Measurements from ENCODE around the gene RACGAP1.

Gene RACGAP1

GRCh38 chr12:49942512-49942893 is 82.8 kb downstream of the RACGAP1 start:
- no peaks in the 10 kb centered on the region for H3K36me3 ChIP-seq (ENCODE audit: control insufficient read depth, insufficient read depth, low read length)
- no peak overlapping the region for H3K27ac ChIP-seq (ENCODE audit: low read depth, low read length)

GRCh38 chr12:49941556-49942511 is 83.5 kb downstream of the RACGAP1 start:
- H3K9ac ChIP-seq (ENCODE audit: low read length), result no peak overlapping the region
- H3K27me3 ChIP-seq (ENCODE audit: control insufficient read depth, insufficient read depth, low read length), result no peaks in the 10 kb centered on the region
- H3K4me1 ChIP-seq (ENCODE audit: control insufficient read depth, insufficient read depth, low read length), result peaks cover 2% of the 10 kb centered on the region
- no peak overlapping the region for H3K27ac ChIP-seq (ENCODE audit: low read depth, low read length)
- no peak overlapping the region for H3K4me3 ChIP-seq (ENCODE audit: low read length)
- no peaks in the 10 kb centered on the region for H3K36me3 ChIP-seq (ENCODE audit: control insufficient read depth, insufficient read depth, low read length)

More at GRCh38 chr12:49942512-49942893, 82.8 kb downstream of the RACGAP1 start:
- Histone ChIP-seq H3K4me1 (ENCODE audit: control insufficient read depth, insufficient read depth, low read length) (peaks cover 2% of the 10 kb centered on the region), H3K4me3 (ENCODE audit: low read length) (no peak overlapping the region), H3K27me3 (ENCODE audit: control insufficient read depth, insufficient read depth, low read length) (no peaks in the 10 kb centered on the region), H3K9ac (ENCODE audit: low read length) (no peak overlapping the region)

GRCh38 chr12:49939707-49940106 is 85.6 kb downstream of the RACGAP1 start:
- Histone ChIP-seq H3K36me3 (ENCODE audit: control insufficient read depth, insufficient read depth, low read length) (no peaks in the 10 kb centered on the region), H3K27me3 (ENCODE audit: control insufficient read depth, insufficient read depth, low read length) (no peaks in the 10 kb centered on the region), H3K27ac (ENCODE audit: low read depth, low read length) (no peak overlapping the region), H3K9ac (ENCODE audit: low read length) (no peak overlapping the region), H3K4me1 (ENCODE audit: control insufficient read depth, insufficient read depth, low read length) (no peaks in the 10 kb centered on the region), H3K4me3 (ENCODE audit: low read length) (no peak overlapping the region)

- no peaks in the 10 kb centered on the region for H3K36me3 ChIP-seq (ENCODE audit: control insufficient read depth, insufficient read depth, low read length)
- H3K27me3 ChIP-seq (ENCODE audit: control insufficient read depth, insufficient read depth, low read length), result no peaks in the 10 kb centered on the region
- no peak overlapping the region for H3K27ac ChIP-seq (ENCODE audit: low read depth, low read length)
- no peaks in the 10 kb centered on the region for H3K4me1 ChIP-seq (ENCODE audit: control insufficient read depth, insufficient read depth, low read length)
- H3K9ac ChIP-seq (ENCODE audit: low read length), result no peak overlapping the region
- no peak overlapping the region for H3K4me3 ChIP-seq (ENCODE audit: low read length)
Measured at GRCh38 chr12:49939307-49939706, 86.0 kb downstream of the RACGAP1 start.
